NCI-H1417 treated with DMSO at 0.1 percent for 48 hours (cell line): ENCODE results near the gene RIPOR2.

Experiments used
- DNase-seq: peaks from one replicate; lab custom pipeline; 2025; lab: John Stamatoyannopoulos, UW

Gene RIPOR2, protein sequence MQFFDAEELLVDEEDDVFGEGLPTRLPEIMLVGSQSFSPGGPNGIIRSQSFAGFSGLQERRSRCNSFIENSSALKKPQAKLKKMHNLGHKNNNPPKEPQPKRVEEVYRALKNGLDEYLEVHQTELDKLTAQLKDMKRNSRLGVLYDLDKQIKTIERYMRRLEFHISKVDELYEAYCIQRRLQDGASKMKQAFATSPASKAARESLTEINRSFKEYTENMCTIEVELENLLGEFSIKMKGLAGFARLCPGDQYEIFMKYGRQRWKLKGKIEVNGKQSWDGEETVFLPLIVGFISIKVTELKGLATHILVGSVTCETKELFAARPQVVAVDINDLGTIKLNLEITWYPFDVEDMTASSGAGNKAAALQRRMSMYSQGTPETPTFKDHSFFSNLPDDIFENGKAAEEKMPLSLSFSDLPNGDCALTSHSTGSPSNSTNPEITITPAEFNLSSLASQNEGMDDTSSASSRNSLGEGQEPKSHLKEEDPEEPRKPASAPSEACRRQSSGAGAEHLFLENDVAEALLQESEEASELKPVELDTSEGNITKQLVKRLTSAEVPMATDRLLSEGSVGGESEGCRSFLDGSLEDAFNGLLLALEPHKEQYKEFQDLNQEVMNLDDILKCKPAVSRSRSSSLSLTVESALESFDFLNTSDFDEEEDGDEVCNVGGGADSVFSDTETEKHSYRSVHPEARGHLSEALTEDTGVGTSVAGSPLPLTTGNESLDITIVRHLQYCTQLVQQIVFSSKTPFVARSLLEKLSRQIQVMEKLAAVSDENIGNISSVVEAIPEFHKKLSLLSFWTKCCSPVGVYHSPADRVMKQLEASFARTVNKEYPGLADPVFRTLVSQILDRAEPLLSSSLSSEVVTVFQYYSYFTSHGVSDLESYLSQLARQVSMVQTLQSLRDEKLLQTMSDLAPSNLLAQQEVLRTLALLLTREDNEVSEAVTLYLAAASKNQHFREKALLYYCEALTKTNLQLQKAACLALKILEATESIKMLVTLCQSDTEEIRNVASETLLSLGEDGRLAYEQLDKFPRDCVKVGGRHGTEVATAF

GRCh38 chr6:24935366-24936152 is at the start of gene RIPOR2:
Gene RIPOR2, minus strand, starts transcription at chr6:24935960. Its CDS starts 62 bp downstream, at chr6:24935898.
- DNase-seq: no peak

DNA sequence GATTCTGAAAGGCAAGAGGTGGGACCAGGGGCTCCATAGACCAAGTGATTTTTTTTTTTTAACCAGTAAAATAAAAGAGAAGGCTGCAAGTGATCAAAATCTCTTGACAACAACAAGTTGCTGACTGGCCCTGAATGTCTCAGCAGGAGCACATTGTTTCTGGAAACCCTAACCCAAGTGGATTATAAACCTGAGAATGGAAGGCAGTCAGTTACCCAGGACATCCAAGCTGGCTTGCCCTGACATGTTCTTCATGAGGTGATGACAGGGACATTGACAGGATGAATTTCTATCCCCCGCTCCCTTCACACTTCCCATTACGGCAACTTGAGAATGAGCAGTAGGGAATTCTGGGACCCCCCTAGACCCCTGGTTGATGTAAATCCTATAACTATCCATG is 49.6 kb upstream of the RIPOR2 start:
- DNase-seq: no peak

GRCh38 chr6:24982231-24982630 is 46.5 kb upstream of the RIPOR2 start:
- DNase-seq: no peak

- no peak for DNase-seq
These were observed 45.6 kb upstream of the RIPOR2 start for GRCh38 chr6:24981386-24981760.

DNA sequence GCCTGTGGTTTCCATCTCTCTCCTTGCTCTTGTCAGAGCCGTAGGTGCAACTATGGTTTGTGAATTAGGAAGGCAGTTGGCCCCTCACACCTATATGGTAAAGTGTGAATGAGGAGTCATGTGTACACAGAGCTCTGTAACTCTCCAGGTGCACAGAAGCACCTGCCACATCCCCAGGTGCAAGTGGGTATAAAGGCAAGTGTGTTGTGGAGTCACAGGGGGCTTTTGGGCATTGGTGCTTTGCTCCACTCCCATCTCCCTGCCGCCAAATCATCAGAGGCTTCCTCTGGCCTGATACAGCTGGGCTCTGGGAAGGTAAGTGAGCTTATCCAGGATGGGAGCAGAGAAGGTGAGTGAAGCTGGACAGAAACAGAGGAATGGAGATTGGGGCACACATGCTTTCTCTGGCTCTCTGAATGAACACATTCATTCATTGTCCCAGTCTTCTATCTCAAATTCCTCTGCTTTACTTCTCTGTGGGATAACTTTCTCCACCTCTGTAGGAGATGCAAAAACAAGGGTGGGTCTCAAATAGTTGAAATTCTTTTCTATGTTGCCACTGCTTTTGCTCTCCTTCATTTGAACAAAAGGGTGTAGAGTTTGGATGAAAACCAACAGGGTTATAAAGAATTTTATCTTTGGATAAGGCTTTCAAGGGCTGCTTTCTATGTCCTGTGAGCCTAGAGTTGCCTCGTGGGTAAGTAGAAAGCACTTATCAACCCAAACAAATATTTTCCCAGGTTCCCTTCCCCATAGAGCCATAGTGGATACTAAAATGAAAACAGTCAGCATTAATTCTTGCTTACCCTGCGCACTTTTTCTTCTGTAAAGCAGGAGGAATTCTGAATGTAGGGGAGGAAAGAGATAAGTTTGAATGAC is 45.0 kb upstream of the RIPOR2 start:
- peak; percentile 23 for DNase-seq

GRCh38 chr6:24979176-24979575 is 43.4 kb upstream of the RIPOR2 start:
- no peak for DNase-seq

DNA sequence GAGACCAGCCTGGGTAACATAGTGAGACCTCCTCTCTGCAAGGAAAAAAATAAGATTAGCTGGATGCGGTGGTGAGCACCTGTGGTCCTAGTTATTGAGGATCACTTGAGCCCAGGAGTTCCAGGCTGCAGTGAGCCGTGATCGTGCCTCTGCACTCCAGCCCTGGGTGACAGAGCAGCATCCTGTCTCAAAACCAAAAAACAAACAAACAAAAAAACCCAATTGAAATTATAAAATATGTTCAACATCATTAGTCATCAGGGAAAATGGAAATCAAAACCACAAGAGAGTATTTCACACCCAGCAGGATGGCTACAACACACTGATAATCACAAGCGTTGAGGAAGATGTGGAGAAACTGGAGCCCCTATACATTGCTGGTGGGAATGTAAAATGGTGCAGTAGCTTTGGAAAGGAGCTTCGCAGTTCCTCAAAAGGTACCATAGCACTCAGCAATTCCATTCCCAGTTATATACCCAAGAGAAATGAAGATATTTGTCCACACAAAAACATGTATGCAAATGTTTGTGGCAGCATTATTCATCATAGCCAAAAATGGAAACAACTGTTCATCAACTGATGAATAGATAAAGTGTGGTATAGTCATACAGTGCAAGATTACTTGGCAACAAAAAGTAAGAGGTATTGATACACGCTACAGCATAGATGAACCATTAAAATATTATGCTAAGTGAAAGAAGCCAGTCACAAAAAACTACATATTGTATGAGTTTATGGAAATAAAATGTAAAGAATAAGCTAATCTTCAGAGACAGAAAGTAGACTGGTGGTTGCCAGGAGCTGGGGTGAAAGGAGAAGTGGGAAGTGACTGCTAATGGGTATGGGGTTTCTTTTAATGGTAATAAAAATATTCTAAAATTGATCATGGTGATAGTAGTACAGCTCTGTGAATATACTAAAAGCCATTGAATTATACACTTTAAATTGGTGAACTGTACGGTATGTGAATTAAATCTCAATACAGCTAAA is 38.7 kb upstream of the RIPOR2 start:
- DNase-seq: no peak

- no peak for DNase-seq
These were observed 36.7 kb upstream of the RIPOR2 start for GRCh38 chr6:24972311-24972958.

- DNase-seq: no peak
These were observed 35.3 kb upstream of the RIPOR2 start for GRCh38 chr6:24971067-24971466.

- no peak for DNase-seq
These were observed 33.6 kb upstream of the RIPOR2 start for GRCh38 chr6:24969343-24969860.

GRCh38 chr6:24968783-24969182 is 33.0 kb upstream of the RIPOR2 start:
- DNase-seq: no peak

DNA sequence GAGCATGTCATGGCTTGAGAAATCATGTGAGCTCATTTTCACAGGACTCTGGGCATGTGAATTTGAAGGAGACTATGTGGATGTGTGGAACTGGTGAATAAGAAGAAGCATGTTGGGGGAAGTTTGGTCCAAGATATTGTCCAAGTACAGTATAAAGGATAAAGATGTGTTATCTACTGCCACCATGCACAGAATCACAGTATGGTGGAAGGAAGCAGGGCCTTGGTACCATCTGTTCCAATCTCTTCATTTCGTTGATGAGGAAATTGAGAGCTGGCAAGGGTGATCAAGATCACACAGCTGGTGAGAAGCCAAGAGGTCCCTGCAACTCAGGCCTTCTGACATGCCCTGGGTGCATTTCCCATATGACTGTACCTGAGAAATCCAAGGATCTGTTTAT is 31.5 kb upstream of the RIPOR2 start:
- DNase-seq: no peak

DNA sequence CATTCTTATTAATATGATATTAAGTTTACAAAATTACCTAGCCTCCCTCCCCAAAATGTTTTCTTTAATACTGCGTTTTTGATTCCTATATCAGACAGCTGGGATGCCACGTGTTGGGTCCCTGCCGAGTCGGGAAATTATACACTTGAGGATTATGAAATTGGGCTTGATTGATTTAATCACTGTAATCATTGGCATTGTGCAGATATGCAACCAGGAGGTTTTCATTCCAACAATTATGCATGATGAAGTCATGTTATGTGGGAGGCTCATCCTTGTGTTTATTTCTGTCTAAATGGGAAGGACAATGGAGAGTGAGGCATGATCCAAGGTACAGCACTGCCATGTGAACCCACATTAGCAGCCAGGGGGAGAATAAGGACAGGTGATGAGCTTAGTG is 30.6 kb upstream of the RIPOR2 start:
- DNase-seq: peak; percentile 3

GRCh38 chr6:24963887-24964570 is 28.3 kb upstream of the RIPOR2 start:
- no peak for DNase-seq

DNA sequence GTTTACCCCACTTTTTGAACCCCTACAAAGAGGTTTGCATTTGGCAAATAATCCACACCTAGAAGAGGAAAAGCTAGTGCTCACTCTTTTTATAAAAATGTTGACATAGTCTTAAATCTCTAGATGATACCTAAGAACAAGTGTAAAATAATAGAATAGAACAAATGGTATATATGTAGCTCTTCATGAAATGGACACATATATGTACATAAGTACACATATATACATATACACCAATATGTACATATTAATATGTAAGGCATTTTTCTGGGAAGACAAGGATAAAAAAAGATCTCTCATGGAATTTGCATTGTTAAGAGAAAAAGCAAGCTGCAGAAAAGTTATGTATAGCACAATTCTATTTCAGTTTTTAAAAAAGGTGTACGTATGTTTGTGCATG is 27.6 kb upstream of the RIPOR2 start:
- no peak for DNase-seq

GRCh38 chr6:24961852-24962251 is 26.1 kb upstream of the RIPOR2 start:
- DNase-seq: no peak

- DNase-seq: no peak
These were observed 25.3 kb upstream of the RIPOR2 start for GRCh38 chr6:24960991-24961475.

GRCh38 chr6:24959319-24959718 is 23.6 kb upstream of the RIPOR2 start:
- no peak for DNase-seq
